Activated CD8-positive, alpha-beta memory T cell treated with anti-CD3 and anti-CD28 coated beads, Interleukin-2, amount 50 U/mL, for 4 hours (primary cell): ENCODE results near the gene HS3ST4.
"Not testable (repeated sequence)": the region's sequence is repeated elsewhere in the genome, so short reads cannot be mapped to it uniquely, and the experiment has no call there.

ENCODE experiments used
- DNase-seq: peaks from one replicate; pipeline ENCODE4 v3.0.0-alpha.2; 2020

The HS3ST4 gene

DNA sequence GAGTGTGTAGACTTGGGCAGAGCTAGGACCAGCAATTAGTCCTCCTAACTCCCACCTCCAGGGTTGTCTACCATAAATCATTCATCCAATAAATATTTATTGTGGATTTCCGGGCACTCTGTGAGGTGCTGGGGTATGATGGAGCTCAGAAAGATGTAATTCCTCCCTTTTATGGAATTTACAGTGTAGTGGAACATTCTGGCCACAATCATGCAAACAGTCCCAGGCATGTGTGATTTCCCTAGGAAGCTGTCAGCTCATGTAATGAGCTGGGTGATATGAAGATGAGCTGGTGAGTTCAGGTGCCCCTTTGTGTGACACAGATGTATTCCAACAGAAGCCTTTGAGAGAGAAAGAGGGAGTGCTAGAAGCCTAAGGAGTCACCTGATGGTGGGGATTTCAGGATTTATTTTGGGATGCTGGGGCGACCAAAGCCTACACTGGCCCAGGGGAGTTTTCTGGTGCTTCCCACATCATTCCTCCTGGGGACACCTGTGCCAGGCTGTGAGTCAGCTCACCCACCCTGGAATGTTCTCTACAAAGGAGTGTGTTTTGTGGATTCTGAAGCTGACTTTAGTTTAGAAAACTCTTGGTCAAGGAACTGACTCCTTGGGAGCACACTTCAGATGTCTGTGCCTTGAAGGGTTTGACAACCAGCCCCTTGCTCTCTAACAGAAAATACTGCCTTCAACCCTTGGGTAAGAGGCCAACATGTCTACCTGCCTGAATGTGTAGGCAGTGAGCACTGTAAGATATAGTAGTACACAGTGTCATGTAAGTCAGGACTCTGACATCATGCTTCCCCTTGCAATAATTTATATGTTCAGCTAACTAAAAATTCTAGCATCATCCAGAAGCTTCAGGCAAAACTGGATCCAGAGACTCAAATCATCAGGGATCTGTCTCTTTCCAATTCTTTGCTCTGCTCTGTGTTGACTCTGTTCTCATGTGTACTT is 42.9 kb downstream of the HS3ST4 start:
- no peak for DNase-seq

GRCh38 chr16:25735645-25736044 is 43.9 kb downstream of the HS3ST4 start:
- no peak for DNase-seq

DNA sequence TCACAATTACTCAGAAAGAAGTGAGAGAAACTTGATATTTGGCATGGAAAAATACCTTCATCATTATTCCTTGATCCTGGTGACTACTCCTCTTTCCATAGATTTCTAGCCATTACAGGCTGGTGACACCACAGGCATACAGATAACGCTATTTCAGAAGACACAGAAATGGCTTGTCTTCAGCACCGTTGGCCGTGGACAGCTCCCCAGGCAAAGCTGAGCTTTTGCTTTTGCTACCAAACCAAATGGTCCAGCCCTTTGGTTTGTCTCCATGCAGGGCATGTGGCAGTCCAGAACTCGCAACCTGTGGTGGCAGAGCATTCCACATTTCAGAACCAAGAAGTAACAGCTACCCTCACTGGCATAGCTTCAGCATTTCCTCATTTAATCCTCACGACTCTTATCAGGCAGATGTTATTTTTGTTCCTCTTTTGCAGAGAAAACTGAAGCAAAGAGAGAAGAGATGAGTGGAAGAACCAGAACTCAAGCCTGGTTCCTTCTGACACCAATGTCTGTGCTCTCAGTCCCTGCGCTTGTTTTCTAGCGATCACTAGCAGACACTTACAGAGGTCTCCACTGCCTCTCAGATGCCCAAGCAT is 55.5 kb downstream of the HS3ST4 start:
- DNase-seq = no peak

DNA sequence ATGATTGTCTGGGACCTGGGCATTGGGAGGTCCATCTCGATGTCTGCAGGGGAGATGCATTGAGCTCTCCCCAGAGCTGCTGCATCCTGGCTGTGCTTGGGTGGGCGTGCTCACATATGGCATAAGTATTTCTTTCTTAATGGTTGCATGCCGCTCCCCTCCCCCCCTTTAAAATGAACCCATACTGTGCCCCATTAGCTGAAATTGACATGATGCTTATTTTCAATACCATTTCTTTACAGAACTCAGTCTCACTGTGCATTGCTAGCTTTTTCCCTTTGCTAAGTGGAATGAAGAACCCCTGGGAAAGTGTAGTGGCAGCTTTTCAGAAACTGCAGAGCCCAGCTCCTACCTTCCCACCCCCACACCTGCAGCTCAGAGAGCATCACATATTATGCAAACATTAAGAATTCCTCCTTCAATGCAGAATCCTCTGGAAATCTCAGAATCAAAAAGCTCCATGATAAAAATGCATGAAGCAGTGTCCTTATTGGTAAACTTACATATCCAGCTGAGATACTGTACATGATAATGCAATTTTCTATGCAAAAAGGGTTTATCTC is 56.4 kb downstream of the HS3ST4 start:
- no peak for DNase-seq

DNA sequence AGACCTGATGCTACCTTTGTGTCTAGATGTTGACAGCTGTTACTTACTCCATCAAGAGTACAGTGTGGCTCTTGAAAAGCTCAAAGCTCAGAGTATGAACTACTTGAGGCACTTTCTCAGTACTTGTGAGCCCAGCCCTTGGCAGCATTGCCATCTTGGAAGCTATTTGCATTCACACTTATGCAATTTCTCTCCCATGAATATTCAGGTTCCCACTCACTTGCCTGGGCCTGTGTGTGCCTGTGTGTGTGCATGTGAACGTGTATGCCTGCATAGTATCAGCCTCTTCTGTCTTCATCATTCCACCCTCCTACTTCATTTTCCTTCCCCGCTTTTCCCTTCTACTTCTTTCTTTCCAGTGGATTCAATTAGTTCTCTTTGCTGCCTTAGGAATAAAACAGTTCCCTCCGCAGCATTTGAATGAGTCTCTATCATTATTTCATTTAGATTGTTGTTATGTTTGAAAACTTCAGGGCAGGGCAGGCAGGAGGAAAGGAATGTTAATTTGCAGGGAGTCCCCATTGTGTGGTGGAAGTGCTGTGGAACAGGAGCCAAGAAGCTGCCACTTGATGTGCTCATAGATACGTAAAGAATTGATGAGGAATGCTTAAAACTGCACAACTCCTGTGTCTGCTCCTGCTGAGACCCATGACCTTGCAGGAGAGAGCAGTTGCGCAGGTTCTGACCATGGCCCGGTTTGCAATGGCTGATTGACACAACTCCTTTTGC is 58.9 kb downstream of the HS3ST4 start:
- no peak for DNase-seq

DNA sequence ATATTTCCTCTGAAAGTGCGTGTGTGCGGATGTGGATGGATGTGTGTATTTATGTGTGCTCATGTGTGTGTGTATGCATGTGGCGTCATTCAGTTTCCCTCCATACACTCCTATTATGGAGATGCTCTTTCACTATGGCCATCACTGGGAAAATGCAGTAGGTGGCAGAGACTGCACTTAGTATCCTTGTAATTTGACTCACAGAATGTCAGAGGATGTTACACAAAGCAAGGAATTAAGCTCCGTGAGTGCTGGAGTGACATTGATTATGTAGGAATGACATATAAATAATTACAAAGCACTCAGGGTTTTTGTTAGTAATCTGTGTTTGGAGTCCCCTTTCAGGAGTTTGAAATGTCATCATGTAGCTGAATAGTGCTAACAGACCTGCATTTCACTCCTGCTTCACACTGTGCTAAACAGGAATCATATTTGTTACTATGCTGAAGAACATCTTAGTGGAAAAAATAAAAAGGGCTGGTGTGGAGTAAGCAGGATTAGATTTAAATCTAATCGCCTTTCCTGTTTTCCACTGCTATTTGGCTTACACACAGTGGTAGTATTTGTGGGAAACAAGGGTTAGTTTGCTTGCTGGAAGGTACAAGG is 59.6 kb downstream of the HS3ST4 start:
- no peak for DNase-seq

GRCh38 chr16:25764466-25764865 is 72.7 kb downstream of the HS3ST4 start:
- DNase-seq = no peak

DNA sequence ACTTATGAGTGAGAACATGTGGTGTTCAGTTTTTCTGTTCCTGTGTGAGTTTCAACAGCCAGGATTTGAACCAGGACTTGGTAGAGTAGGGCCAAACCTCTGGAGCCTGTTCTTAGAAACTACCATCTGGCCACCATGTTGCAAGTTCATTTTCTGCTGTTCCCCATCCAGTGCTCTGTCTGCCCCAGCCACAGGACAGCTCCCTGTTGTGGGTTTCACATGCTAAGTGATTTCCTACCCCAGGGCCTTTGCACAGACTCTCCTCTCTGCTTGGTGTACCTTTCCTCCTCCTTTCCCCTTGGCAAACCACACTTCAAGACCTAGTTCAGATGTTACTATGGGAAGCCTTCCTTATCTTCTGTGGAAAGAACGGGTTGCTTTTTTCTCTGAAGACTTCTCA is 79.5 kb downstream of the HS3ST4 start:
- no peak for DNase-seq

- DNase-seq = no peak
Observed at GRCh38 chr16:25771812-25772568, 80.2 kb downstream of the HS3ST4 start.

- not testable (repeated sequence) for DNase-seq
Observed at GRCh38 chr16:25776214-25776613, 84.5 kb downstream of the HS3ST4 start.

DNA sequence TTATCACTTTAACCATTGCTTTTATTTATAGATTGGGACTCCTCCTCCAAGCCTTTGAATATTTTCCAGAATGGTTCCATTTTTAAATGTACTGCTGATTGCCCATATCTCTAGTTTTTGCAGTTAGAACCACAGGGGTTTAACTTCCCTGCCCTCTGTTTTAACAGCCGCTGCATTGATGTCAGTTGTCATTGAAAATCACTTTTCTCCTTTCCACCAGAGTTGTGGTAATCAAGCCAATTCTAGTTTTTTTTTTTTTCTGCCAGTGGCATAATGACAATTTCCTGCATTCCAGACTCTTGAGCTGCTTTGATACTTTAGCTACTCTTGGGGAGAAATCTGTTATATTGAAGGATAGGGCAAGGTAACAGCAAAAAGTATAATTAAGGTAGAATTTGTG is 91.5 kb downstream of the HS3ST4 start:
- DNase-seq = no peak

DNA sequence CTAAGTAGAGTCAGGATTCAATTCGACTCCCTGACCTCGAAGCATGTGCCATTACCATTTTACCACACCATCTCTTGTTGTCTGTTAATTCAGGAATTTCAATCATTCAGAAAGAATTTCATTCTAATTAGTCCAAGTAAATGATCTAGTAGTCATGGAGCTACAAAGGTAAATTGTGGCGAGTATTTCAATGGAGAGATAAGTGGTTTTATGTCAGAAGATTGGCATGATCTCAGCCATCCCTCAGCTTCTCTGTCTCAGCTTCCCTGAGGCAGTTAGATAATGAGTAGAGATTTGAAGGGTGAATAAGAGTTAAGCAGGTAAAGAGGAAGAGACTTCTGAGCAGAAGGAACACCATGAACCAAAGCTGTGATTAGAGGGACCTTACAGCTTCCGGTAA is 93.6 kb downstream of the HS3ST4 start:
- DNase-seq = no peak

GRCh38 chr16:25786748-25787147 is 95.0 kb downstream of the HS3ST4 start:
- no peak for DNase-seq

DNA sequence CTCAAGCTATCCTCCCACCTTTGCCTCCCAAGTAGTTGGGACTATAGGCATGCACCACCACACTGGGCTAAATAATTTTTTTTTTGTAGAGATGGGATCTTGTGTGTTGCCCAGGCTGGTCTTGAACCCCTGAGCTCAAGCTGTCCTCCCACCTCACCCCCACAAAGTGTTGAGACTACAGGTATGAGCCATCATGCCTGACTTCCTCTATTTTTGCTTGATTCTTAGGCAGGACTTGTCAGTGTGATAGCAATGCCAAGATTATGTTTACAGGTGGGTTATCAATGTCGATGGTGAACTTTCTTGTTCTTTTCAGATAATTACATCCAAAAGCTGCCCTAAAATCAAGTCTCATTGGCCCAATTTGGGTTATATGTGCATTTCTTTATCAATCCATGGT is 96.9 kb downstream of the HS3ST4 start:
- DNase-seq = no peak

GRCh38 chr16:25796239-25796638 is 104.5 kb downstream of the HS3ST4 start:
- DNase-seq = no peak

DNA sequence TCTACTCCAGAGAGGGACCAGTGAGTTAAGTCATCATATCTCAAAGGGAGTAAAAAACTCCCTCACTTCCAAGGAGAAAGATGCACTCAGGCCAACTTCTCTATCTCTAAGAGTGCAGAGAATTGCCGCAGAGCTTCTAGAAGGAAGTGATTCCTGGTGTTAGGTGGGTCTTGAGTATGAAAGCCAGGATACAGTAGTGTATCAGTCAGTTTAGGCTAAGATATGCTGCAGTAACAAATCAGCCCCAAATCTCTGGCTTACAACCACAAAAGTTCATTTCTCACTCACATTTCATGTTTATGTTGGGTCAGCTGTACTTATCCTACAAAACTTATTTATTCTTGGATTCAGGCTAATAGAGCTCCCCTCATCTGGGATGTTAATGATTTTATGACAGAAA is 106.3 kb downstream of the HS3ST4 start:
- DNase-seq = no peak

DNA sequence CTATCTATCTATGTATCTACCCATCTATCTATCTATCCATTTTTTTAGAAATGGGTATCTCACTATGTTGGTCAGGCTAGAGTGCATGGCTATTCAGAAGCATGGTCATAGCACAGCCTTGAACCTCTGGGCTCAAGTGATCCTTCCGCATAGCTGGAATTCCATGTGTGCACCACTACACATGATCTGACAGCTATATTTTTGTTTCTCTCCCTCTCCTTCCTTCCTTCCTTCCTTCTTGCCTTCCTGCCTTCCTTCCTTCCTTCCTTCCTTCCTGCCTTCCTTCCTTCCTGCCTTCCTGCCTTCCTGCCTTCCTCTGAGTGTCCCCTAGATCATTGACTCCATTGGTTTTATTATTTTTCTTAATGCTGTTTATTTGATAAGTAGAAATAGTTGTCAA is 108.1 kb downstream of the HS3ST4 start:
- DNase-seq = no peak

DNA sequence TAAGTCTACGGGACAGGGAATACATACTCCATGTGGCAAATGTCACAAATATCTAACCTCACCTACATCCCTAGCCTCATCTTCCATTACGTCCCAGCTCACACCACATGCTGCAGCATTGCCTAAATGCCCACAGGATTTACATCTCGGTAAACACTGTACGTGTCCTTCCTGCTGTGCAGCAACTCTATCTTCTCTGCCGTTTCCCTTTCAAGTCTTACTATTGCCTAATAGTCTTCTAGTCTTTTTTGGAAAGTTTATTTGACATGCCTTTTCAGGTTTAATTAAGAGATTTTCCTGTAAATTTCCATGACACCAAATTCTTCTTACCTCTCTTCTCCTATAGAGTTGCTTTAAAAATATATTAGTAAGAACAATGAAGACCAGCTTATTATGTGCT is 120.5 kb downstream of the HS3ST4 start:
- DNase-seq = no peak

DNA sequence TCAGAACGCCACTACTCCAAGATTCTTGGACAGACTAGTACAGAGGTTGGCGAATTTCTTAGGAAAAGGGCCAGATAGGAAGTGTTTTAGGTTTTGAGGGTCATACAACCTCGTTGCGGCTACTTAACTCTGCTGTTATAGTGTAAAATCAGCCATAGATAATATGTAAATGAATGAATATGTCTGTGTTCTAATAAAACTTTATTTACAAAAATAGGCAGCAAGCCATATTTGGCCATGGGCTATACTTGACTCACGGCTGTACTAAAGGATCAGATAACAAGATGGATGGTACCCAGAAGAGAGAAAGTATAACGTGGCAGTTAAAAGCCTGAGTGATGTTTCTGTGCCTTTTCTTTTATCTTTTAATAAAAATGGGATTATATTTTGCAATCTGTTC is 125.5 kb downstream of the HS3ST4 start:
- DNase-seq = no peak

DNA sequence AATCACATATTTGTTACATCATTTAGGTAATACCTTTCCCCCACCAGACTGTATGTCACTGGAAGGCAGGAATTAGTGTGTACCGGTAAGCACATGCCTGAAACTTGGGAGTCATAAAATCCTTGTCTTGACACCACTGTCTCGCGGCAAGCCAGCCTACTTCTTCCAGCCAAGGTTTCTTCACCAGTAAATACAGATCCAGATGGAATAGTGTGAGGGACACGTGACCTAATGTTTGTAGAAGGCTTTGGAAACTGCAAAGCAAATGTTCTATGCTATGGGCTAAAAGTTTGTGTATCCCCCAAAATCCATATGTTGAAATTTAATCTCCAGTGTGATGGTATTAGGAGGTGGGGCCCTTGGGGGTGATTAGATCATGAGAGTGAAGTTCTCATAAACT is 126.1 kb downstream of the HS3ST4 start:
- DNase-seq = no peak

DNA sequence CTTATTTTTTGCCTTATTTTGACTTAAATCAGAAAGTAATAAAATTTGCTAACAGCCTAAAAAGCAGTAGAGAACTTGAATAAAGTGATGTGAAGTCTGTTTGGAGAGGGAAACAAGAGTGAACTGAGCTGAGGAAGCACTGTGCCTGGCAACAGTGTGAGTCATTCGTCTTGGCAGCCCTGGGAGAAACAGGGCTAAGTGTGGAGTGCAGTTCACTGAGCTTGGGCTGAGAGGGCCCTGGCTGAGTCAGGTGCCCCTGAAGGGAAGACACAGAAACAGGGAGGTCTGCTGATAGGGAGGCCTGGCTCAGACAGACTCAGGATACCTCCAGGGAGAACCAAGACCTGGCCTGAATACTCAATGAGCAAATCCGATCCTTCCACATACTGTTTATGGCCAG is 132.1 kb downstream of the HS3ST4 start:
- no peak for DNase-seq

DNA sequence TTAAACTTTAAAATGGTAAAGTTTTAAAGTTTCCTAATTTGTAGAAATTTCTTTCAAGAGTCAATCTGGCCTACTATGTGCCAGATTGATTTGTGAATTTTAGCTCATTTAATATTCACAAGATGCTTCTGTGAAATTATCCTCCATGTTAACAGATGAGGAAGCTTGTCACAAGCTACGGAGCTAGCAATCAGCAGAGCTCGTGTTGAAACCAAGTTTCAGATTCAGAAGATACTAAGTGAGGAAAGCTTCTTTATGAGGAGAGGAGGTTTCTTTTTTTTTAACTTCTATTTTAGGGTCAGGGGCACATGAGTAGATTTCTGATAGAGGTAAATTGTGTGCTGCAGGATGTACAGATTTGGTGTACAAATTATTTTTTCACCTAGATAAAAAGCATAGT is 135.9 kb downstream of the HS3ST4 start:
- DNase-seq = no peak
